Osteocyte (in vitro differentiated cells): Measurements from ENCODE around the gene CMSS1. TPM values are rescaled to one million over a fixed set of nuclear protein-coding genes. Genes with fewer than 3 reads are reported as not detected.

Experiments
- DNase-seq: peaks from one replicate; pipeline ENCODE4 v3.0.0; 2021; ENCODE audit warnings: mixed read lengths; ENCODE audit not compliant: unreplicated experiment; ENCODE audit errors: extremely low spot score
- H3K27ac Mint-ChIP-seq: one replicate; pipeline ENCODE4 v1.8.0; 2021; ENCODE audit warnings: mild to moderate bottlenecking, mixed read lengths; ENCODE audit not compliant: unreplicated experiment
- H3K27me3 Mint-ChIP-seq: one replicate; pipeline ENCODE4 v1.8.0; 2021; ENCODE audit warnings: mixed read lengths; ENCODE audit not compliant: unreplicated experiment
- H3K36me3 Mint-ChIP-seq: one replicate; pipeline ENCODE4 v1.8.0; 2021; ENCODE audit warnings: mixed read lengths; ENCODE audit not compliant: unreplicated experiment
- H3K4me1 Mint-ChIP-seq: one replicate; pipeline ENCODE4 v1.8.0; 2021; ENCODE audit warnings: mixed read lengths; ENCODE audit not compliant: unreplicated experiment
- H3K4me3 Mint-ChIP-seq: one replicate; pipeline ENCODE4 v1.8.0; 2021; ENCODE audit warnings: mild to moderate bottlenecking, moderate library complexity, mixed read lengths; ENCODE audit not compliant: unreplicated experiment
- H3K9me3 Mint-ChIP-seq: one replicate; pipeline ENCODE4 v1.8.0; 2021; ENCODE audit warnings: mixed read lengths; ENCODE audit not compliant: unreplicated experiment
- CTCF ChIP-seq: fragments of 200-600 bp; sonication (generic); IDR thresholded peaks from 2 replicates; pipeline ENCODE4 v1.5.0; 2021; ENCODE audit warnings: antibody characterized with exemption, mild to moderate bottlenecking, moderate library complexity
- total RNA-seq: library from RNA; stranded (reverse); gene quantifications from 2 replicates; pipeline ENCODE4 v1.2.1, GENCODE V29; 2021

The CMSS1 gene
- total RNA-seq, 1 donor from 2014 or later, result 38.5 TPM

DNA sequence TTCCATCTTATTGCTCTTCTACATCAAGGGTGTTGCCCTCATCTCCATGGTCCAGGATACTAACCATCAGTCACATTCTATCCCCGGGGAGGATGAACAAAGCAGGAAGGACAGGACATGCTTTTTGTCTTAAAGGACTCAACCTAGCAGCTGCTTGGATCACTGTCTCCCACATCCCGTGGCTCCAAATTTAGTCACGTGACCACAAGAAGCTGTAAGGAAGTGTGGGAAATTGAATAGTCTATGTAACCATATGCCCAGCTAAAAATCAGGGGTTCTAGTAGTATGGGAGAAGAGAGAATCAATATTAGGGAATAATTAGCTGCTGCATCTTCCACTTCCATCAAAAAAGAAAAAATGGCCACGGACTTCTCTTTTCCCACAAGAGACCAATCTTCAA, 18.2 kb upstream of the CMSS1 start:
- H3K4me3 Mint-ChIP-seq, result no peak overlapping the region
- TF ChIP-seq CTCF, result no peak
- peaks cover 53% of the 10 kb centered on the region for H3K36me3 Mint-ChIP-seq
- no peak for DNase-seq
- peak overlapping the region; percentile 25 for H3K27ac Mint-ChIP-seq
- H3K4me1 Mint-ChIP-seq, result peaks cover 18% of the 10 kb centered on the region
- peaks cover 23% of the 10 kb centered on the region for H3K9me3 Mint-ChIP-seq
- H3K27me3 Mint-ChIP-seq, result no peaks in the 10 kb centered on the region

DNA sequence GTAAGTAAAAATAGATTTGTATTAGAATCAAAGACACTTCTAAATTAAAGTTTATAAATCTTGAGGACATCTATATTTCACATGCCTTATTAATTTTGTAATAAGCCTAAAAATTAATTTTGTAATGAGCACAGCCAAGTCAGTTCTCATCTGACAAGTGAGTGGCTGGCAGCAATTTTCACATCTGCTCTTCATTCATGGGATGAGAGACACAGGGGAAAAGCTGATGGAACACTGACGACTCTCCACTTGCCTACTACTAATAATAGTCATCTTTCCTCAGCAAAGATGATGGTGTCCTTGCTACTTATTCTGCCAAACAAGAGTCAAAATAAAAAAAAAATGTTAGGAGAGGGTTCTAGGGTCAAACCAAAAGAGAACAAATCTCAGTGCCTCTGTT, 14.4 kb upstream of the CMSS1 start:
- no peaks in the 10 kb centered on the region for H3K27me3 Mint-ChIP-seq
- peaks cover 16% of the 10 kb centered on the region for H3K4me1 Mint-ChIP-seq
- no peak for TF ChIP-seq CTCF
- H3K36me3 Mint-ChIP-seq, result peaks cover 32% of the 10 kb centered on the region
- no peak overlapping the region for H3K4me3 Mint-ChIP-seq
- no peak overlapping the region for H3K27ac Mint-ChIP-seq
- peaks cover 31% of the 10 kb centered on the region for H3K9me3 Mint-ChIP-seq
- no peak for DNase-seq

DNA sequence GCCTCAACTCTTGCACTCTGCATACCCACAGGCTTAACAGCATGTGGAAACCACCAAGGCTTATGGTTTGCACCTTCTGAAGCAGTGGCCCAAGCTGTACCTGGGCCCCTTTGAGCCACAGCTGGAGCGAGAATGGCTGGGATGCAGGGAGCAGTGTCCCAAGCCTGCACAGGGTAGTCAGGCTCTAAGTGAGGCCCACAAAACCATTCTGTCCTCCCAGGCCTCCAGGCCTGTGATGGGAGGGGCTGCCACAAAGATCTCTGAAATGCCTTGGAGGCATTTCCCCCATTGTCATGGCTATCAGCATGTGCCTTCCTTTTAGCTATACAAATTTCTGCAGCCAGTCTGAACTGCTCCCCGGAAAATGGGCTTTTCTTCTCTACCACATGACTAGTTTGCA, 12.5 kb upstream of the CMSS1 start:
- TF ChIP-seq CTCF, result no peak
- Mint-ChIP-seq H3K27me3 (no peaks in the 10 kb centered on the region), H3K4me1 (peaks cover 9% of the 10 kb centered on the region), H3K9me3 (peaks cover 31% of the 10 kb centered on the region), H3K27ac (no peak overlapping the region), H3K36me3 (peaks cover 17% of the 10 kb centered on the region), H3K4me3 (no peak overlapping the region)
- DNase-seq, result no peak

DNA sequence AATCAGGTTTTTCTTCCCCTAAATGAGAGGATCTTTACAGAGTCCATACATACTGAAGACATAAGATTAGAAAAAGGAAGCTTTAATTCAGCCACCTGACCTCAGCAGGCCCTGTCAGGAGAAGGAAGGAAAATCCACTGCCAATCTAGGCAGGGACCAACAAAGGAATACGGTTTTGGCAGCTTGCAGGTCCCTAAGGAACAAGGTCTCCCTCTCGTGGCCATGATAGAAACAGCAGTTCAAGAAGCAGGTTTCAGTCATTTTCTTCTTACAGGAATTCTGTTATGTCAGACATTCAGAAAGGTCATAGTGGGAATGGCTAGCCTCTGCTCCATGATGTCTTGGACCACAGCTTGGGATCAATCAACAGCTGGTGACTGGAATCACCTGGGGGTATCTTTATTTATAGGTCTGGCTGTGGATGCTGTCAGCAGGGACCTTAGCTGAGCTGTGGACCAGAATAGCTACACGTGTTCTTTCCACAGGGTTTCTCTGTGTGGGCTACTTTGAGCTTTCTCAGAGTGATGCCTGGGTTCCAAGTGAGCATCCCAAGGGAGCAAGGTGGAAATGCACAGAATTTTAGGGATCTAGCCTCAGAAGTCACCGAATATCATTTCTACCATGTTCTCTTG, 9.4 kb upstream of the CMSS1 start:
- H3K4me3 Mint-ChIP-seq, result no peak overlapping the region
- H3K27me3 Mint-ChIP-seq, result no peaks in the 10 kb centered on the region
- no peak for DNase-seq
- peak overlapping the region; percentile 49 for H3K27ac Mint-ChIP-seq
- peaks cover 17% of the 10 kb centered on the region for H3K9me3 Mint-ChIP-seq
- peaks cover 6% of the 10 kb centered on the region for H3K36me3 Mint-ChIP-seq
- peaks cover 3% of the 10 kb centered on the region for H3K4me1 Mint-ChIP-seq
- peak; percentile 85 for TF ChIP-seq CTCF

DNA sequence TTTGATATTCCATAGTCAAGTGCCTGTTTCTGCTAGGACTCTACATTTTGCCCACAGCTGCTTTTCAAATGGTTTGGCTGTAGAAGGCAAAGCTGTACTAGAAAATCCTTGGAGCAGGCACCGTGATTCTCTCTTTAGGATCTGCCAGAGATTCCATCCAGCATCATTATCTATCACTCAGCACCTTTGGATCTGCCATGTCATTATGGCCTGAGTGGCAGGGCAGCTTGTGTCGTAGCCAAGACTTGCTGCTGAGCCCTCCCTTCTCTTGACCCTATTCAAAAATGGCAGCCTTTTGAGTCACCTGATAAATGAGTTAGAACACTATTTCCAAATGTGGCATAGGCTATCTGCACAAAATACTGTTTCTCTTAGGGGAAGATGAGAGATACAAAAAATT, 8.1 kb upstream of the CMSS1 start:
- Mint-ChIP-seq H3K27ac (no peak overlapping the region), H3K4me1 (peaks cover 3% of the 10 kb centered on the region), H3K27me3 (no peaks in the 10 kb centered on the region), H3K4me3 (no peak overlapping the region), H3K36me3 (peaks cover 5% of the 10 kb centered on the region), H3K9me3 (peaks cover 7% of the 10 kb centered on the region)
- no peak for DNase-seq
- TF ChIP-seq CTCF, result no peak
